ENCODE results near the gene DPEP1.
"Not testable (repeated sequence)": the region's sequence is repeated elsewhere in the genome, so short reads cannot be mapped to it uniquely, and the experiment has no call there.

DPEP1 gene

DNA sequence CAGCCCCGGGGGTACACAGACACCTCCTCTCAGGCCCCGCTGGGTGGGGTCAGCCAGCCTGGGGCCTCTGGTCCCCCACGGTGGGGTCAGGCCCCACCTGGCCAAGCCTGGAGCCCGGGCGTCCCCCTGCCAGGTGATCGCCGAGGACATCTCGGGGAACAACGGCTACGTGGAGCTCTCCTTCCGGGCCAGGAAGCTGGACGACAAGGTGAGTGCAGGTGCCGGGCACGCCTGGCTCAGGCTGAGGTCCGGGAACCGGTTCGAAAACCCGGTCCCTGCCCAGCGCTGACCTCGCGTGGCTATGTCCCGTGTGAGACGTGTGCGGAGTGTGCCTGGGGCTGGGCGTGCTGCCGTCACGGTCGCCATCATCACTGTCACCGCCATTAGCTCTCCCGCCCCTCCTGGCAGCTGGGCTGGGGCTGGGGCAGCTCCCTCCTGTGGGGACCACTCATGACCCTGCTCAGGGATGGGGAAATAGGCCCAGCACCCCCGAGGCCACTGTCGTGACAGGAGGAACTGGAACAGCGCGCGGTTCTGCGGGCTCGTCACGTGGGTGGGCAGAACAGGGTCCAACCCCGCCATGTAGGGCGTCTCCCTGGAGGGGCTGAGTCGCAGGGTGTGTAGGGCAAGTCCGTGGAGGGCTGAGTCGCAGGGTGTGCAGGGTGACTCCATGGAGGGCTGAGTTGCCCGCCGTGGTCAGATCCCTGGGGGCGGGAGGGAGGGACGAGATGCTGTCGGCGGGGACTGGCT lies 29.4 kb upstream of the DPEP1 start:
- H3K9me3 ChIP-seq (ENCODE audit: control insufficient read depth, insufficient read depth, low read length) = no peaks in the 10 kb centered on the region; the same call in 1 of the 2 replicates
- no peaks in the 10 kb centered on the region; the same call in 1 of the 2 replicates for H3K4me1 ChIP-seq (ENCODE audit: insufficient read depth, low read length)
- H3K36me3 ChIP-seq (ENCODE audit: insufficient read depth, low read length) = peaks cover 2% of the 10 kb centered on the region; the same call in 1 of the 2 replicates
- H3K9ac ChIP-seq (ENCODE audit: low read depth, low read length) = no peak overlapping the region

DNA sequence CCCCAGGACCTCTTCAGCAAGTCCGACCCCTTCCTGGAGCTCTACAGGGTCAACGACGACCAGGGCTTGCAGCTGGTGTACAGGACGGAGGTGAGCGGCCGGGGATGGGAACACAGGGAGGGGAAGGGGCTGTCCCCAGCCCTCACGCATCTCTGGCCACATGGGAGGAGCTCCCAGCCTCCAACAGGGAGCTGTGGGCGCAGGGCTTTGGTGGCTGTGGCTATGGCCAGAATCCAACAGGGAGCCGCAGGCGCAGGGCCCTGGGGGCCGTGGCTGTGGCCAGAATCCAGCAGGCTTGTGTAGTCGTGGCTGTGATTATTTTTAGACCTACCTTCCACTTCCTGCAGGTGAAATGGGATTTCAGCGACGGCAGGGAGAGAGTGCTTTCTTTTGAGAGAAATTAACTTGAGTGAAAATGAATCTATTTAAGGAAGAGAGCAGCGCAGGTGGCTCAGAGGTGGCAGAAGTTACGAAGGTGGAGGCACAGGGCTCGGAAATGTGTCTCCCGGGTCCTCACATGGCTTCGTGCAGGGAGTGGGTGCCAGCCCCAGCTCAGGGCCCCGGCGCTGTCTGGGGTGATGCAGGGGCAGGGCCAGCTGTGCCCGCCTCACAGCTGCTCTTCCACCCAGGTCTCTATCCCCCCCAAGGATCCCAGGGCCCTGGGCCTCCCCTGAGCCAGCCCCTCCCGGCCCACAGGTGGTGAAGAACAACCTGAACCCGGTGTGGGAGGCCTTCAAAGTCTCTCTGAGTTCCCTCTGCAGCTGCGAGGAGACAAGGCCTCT lies 28.5 kb upstream of the DPEP1 start:
- no peaks in the 10 kb centered on the region for H3K36me3 ChIP-seq (ENCODE audit: insufficient read depth, low read length)

DNA sequence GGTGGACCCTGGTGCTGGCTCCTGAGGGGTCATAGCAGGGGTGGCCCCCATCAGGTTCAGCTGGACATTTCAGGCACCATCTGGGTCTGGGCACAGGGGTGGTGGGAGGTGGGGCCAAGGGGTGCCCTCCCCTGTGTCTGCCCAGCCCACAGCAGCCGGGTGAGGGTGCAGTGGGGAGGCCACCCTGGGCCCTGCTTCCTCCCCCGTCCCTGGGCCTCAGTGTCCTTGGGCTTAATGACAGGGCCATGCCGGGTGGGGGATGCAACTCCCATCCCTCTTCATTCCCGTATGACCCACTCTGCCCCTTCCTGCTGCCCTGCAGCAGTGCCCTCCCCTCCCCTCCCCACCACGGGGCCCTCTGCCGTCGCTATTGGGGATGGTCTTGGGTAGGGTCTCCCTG lies 27.2 kb upstream of the DPEP1 start:
- Histone ChIP-seq H3K36me3 (ENCODE audit: insufficient read depth, low read length) (no peaks in the 10 kb centered on the region), H3K9me3 (ENCODE audit: control insufficient read depth, insufficient read depth, low read length) (no peaks in the 10 kb centered on the region; the same call in 1 of the 2 replicates), H3K9ac (ENCODE audit: low read depth, low read length) (no peak overlapping the region), H3K4me1 (ENCODE audit: insufficient read depth, low read length) (no peaks in the 10 kb centered on the region; the same call in 1 of the 2 replicates)

More for the DNA sequence above, 28.5 kb upstream of the DPEP1 start:
- Histone ChIP-seq H3K9ac (ENCODE audit: low read depth, low read length) (no peak overlapping the region), H3K4me1 (ENCODE audit: insufficient read depth, low read length) (no peaks in the 10 kb centered on the region; the same call in 1 of the 2 replicates), H3K9me3 (ENCODE audit: control insufficient read depth, insufficient read depth, low read length) (no peaks in the 10 kb centered on the region; the same call in 1 of the 2 replicates)

DNA sequence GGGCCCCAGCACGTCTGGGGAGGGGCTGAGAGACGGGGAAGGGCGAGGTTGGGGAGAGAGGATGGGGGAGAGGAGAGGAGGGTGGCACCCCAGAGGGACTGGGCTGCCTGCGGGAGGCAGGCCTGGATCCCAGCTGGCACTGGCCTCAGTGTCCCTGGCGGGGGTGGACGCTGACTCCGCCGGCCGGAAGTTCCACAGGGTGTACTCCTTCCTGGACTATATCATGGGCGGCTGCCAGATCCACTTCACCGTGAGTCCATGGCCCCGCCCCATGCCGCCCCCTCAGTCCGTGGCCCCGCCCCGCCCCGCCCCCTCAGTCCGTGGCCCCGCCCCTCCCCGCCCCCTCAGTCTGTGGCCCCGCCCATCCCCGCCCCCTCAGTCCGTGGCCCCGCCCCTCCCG lies 26.6 kb upstream of the DPEP1 start:
- no peaks in the 10 kb centered on the region; the same call in 1 of the 2 replicates for H3K9me3 ChIP-seq (ENCODE audit: control insufficient read depth, insufficient read depth, low read length)
- H3K36me3 ChIP-seq (ENCODE audit: insufficient read depth, low read length) = no peaks in the 10 kb centered on the region
- no peak overlapping the region for H3K9ac ChIP-seq (ENCODE audit: low read depth, low read length)
- no peaks in the 10 kb centered on the region; the same call in 1 of the 2 replicates for H3K4me1 ChIP-seq (ENCODE audit: insufficient read depth, low read length)

DNA sequence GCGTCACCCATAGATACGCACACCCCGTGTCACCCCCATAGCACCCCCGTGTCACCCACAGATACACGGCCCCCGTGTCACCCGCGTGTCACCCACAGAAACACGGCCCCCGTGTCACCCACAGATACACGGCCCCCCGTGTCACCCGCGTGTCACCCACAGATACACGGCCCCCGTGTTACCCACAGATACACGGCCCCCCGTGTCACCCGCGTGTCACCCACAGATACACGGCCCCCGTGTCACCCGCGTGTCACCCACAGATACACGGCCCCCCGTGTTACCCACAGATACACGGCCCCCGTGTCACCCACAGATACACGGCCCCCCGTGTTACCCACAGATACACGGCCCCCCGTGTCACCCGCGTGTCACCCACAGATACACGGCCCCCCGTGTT lies 25.8 kb upstream of the DPEP1 start:
- H3K36me3 ChIP-seq (ENCODE audit: insufficient read depth, low read length); H3K9ac ChIP-seq (ENCODE audit: low read depth, low read length); H3K4me1 ChIP-seq (ENCODE audit: insufficient read depth, low read length); H3K9me3 ChIP-seq (ENCODE audit: control insufficient read depth, insufficient read depth, low read length): not testable (repeated sequence)

DNA sequence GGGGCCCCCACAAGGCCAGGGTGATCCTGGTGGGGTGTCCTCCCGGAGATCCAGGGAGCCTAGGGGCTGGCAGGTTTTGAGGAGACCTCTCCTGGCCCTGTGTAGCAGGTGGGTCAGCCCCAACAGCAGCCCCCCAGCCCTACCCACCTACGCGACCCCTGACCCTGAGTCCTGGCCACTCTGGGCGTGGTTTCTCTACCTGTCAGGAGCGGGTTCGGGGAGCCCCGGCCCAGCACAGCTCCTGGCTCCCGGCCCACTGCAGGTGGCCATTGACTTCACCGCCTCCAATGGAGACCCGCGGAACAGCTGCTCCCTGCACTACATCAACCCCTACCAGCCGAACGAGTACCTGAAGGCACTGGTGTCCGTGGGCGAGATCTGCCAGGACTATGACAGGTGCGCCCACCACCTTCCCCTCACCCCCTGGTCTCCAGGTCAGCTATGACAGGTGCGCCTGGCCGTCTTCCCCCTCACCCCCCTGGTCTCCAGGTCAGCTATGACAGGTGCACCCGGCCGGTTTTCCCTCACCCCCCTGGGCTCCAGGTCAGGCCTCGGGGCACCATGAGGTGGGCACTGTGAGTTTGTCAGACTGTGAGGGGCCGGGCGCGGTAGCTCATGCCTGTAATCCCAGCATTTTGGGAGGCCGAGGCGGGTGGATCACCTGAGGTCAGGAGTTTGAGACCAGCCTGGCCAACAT lies 24.9 kb upstream of the DPEP1 start:
- H3K9ac ChIP-seq (ENCODE audit: low read depth, low read length) = no peak overlapping the region
- H3K36me3 ChIP-seq (ENCODE audit: insufficient read depth, low read length) = no peaks in the 10 kb centered on the region
- H3K9me3 ChIP-seq (ENCODE audit: control insufficient read depth, insufficient read depth, low read length) = no peaks in the 10 kb centered on the region; the same call in 1 of the 2 replicates
- H3K4me1 ChIP-seq (ENCODE audit: insufficient read depth, low read length) = no peaks in the 10 kb centered on the region

DNA sequence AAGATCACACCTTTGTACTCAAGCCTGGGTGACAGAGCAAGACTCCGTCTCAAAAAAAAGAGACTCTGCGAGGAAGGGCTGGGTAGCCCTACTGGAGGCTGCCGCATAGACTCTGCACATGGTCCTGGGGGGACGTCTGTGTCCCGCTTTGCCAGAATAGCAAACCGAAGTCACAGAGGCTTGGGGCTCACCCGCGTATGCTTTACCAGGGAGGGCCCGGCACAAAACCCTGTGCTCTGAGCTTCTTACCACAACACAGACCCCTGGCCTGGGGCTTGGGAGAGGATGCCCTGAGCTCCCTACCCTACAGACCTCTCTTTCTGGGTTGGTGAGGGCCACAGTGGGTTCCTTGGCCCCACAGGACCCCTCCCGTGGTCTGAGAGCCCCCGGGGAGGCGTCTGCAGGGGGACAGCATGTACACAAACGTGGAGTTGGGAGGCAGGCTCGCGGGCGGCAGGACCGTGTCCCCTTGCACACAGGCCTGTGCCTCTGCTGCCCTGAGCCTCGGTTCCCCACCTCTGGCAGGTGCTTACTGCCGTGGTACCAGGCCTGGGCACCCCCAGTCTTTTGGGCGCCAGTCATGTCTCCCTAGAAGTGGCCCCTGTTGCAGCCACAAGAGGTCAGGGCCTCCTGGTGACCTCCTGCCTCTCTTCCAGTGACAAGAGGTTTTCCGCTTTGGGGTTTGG lies 24.1 kb upstream of the DPEP1 start:
- Histone ChIP-seq H3K9me3 (ENCODE audit: control insufficient read depth, insufficient read depth, low read length) (no peaks in the 10 kb centered on the region; the same call in 1 of the 2 replicates), H3K9ac (ENCODE audit: low read depth, low read length) (no peak overlapping the region), H3K4me1 (ENCODE audit: insufficient read depth, low read length) (no peaks in the 10 kb centered on the region), H3K36me3 (ENCODE audit: insufficient read depth, low read length) (no peaks in the 10 kb centered on the region)

DNA sequence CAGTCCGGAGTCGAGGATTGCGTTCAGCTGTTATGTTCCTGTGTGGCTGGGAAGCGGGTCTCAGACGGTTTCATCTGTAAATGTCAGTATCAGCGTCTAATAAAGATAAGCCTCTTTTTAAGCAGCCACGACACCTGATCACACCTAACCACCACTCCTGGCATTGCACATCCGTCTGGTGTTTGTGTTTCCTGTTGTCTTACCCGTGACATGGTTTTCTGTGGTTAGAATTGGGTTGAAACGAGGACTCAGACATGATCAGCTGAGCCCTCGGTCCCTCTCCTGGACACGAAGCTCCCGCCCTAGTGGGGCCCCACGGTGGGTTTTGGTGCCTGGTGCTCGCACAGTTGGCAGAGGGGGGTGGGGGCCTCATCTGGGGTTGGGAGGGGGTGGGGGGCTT lies 19.6 kb upstream of the DPEP1 start:
- Histone ChIP-seq H3K36me3 (ENCODE audit: insufficient read depth, low read length) (no peaks in the 10 kb centered on the region), H3K9me3 (ENCODE audit: control insufficient read depth, insufficient read depth, low read length) (no peaks in the 10 kb centered on the region; the same call in 1 of the 2 replicates), H3K4me1 (ENCODE audit: insufficient read depth, low read length) (no peaks in the 10 kb centered on the region), H3K9ac (ENCODE audit: low read depth, low read length) (no peak overlapping the region)

DNA sequence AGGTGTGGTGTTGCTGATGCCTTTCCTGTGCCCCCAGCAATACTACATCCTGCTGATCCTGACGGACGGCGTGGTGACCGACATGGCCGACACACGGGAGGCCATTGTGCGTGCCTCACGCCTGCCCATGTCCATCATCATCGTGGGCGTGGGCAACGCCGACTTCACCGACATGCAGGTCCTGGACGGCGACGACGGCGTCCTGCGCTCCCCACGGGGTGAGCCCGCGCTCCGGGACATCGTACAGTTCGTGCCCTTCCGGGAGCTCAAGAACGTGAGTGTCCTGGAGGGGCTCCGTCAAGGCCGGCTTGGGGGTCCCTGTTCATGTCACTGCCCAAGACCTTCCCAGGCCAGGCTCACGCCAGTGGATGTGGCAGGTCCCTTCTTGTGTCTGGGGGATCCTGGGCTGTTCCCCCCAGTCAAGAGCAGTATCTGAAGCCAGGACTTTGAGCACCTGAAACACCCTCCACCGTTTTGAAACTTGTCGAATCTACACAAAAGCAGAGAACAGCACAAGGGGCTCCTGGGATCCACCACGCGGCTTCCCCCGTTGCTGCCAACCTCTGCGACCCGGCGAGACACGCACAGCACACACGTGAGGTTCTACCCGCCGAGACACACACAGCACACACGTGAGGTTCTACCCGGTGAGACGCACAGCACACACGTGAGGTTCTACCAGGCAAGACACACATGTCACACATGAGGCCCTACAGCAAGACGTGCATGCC lies 17.9 kb upstream of the DPEP1 start:
- no peaks in the 10 kb centered on the region for H3K36me3 ChIP-seq (ENCODE audit: insufficient read depth, low read length)
- no peaks in the 10 kb centered on the region for H3K4me1 ChIP-seq (ENCODE audit: insufficient read depth, low read length)
- H3K9me3 ChIP-seq (ENCODE audit: control insufficient read depth, insufficient read depth, low read length) = no peaks in the 10 kb centered on the region
- H3K9ac ChIP-seq (ENCODE audit: low read depth, low read length) = no peak overlapping the region

DNA sequence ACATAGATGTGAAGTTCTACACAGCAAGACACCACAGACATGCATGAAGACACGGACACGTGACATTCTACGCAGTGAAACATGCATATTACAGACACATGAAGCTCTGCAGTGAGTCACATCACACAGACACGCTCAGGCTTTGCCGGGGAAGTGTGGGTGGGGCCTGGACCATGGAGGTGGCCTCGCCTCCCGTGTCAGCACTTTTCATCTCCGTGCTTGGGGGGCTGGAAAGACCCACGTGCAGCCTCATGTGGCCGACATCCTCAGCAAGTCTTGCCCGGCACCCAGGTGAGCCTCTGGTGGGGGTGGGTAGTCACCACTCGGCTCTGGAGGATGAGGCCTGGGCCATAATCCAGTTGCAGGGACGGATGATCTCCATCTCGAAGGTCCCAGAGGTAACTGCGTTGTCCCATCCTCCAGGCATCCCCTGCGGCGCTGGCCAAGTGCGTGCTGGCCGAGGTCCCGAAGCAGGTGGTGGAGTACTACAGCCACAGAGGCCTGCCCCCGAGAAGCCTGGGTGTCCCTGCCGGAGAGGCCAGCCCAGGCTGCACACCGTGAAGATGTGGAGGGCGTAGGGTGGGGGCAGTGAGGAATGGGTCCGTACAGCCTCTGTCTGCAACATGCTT lies 17.3 kb upstream of the DPEP1 start:
- Histone ChIP-seq H3K36me3 (ENCODE audit: insufficient read depth, low read length) (no peaks in the 10 kb centered on the region), H3K4me1 (ENCODE audit: insufficient read depth, low read length) (no peaks in the 10 kb centered on the region), H3K9me3 (ENCODE audit: control insufficient read depth, insufficient read depth, low read length) (no peaks in the 10 kb centered on the region), H3K9ac (ENCODE audit: low read depth, low read length) (no peak overlapping the region)

DNA sequence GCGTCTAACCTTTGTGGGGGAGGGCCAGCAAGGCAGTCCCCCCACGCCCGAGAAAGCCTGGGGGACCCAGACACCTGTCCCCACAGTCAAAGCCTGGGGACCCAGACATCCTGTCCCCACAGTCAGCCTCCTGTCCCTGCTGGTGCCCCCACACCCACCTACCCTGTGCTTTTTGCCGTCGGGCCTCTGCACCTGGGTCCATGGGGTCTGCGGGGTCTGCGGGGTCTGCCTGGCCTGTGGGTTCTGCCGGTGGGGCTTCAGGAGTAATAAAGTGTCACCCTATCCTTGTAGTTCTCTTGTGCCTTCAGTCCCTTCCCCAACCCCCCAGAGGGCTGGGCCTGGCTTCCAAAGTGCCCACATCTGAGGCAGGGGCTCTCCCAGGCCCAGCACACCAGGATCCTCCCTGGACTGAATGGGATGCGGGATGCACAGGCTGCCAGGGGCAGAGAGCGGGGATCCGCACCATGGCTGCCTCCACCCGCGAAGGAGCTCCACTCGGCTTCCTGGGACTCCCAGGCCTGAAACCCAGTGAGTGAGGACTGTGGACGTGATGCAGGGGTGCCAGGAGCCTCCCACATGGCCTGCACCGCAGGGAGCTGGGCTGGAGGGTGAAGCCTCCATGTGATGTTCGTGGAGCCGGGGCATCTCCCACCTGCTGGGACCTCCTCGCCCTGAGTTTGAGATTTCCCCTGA lies 16.3 kb upstream of the DPEP1 start:
- Histone ChIP-seq H3K36me3 (ENCODE audit: insufficient read depth, low read length) (no peaks in the 10 kb centered on the region), H3K9ac (ENCODE audit: low read depth, low read length) (no peak overlapping the region), H3K4me1 (ENCODE audit: insufficient read depth, low read length) (peaks cover 2% of the 10 kb centered on the region; the same call in 1 of the 2 replicates), H3K9me3 (ENCODE audit: control insufficient read depth, insufficient read depth, low read length) (no peaks in the 10 kb centered on the region)

DNA sequence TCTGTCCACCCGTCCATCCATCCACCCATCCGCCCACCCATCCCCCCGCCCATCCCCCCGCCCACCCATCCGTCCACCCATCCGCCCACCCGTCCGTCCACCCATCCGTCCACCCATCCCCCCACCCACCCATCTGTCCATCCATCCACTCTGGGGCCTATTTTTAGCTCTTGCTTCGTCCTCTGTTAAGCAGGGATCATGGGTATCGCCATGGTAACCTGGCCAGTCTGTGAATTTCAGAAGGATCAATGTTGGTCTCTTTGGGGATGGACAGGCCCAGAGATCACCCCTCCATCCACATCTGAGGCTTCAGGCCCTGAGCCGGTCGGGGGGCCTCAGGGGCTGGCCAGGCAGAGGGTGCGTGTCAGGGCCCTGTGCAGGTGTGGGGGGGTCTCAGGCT lies 15.2 kb upstream of the DPEP1 start:
- H3K9me3 ChIP-seq (ENCODE audit: control insufficient read depth, insufficient read depth, low read length) = no peaks in the 10 kb centered on the region
- H3K36me3 ChIP-seq (ENCODE audit: insufficient read depth, low read length) = no peaks in the 10 kb centered on the region
- peaks cover 9% of the 10 kb centered on the region; the same call in 1 of the 2 replicates for H3K4me1 ChIP-seq (ENCODE audit: insufficient read depth, low read length)
- no peak overlapping the region for H3K9ac ChIP-seq (ENCODE audit: low read depth, low read length)

DNA sequence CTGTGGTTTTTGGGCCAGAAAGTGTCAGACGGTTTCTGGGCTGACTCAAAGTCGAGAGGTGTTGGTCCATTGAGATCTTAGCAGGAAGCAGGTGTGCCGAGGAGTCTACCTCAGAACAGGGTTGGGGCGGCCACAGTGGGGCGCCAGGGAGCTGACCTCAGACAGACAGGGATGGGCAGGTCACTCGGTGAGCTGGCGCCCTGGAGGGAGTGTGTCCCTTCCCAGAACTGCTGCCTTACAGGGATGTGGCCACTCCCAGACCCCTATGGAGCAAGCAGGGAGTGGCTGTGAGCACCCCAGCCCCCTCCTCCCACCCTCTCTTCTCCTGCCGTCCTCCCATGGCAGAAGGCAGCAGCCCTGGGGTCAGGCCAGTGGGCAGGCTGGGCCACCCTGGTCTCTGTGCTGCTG lies 14.0 kb upstream of the DPEP1 start:
- no peak overlapping the region for H3K9ac ChIP-seq (ENCODE audit: low read depth, low read length)
- H3K9me3 ChIP-seq (ENCODE audit: control insufficient read depth, insufficient read depth, low read length) = no peaks in the 10 kb centered on the region
- H3K4me1 ChIP-seq (ENCODE audit: insufficient read depth, low read length) = peaks cover 9% of the 10 kb centered on the region; the same call in 1 of the 2 replicates
- H3K36me3 ChIP-seq (ENCODE audit: insufficient read depth, low read length) = no peaks in the 10 kb centered on the region
